Endothelial cell of umbilical vein (primary cell): ENCODE measurements around the gene C5orf15. TPM values are rescaled to one million over a fixed set of nuclear protein-coding genes. Genes with fewer than 3 reads are reported as not detected.

Source experiments
- BruUV-seq: library from RNA; stranded (reverse); fragments of 400-500 nt; replicated peaks from 2 replicates; lab custom pipeline; 2021; lab: Mats Ljungman, UMichigan
- CTCF ChIA-PET: fragments of 300-600, 350-600 bp; sonication (Branson Sonifier 250); formaldehyde crosslinking; loops from one replicate; lab custom pipeline; 2021; ENCODE audit warnings: antibody characterized with exemption, inconsistent platforms; lab: Charles Lee
- POLR2A ChIA-PET: fragments of 300-600, 350-600 bp; sonication (Branson Sonifier 250); formaldehyde crosslinking; loops from one replicate; lab custom pipeline; 2021; ENCODE audit warnings: antibody characterized with exemption, inconsistent platforms; lab: Charles Lee
- DNase-seq: peaks from one replicate; pipeline ENCODE4 v3.0.0-alpha.2; 2011; ENCODE audit warnings: low read depth, low spot score
- FAIRE-seq: peaks from 2 replicates; lab custom pipeline; 2011; peaks lifted over from hg19 to GRCh38; lab: Jason Lieb, UNC
- H2AFZ ChIP-seq: 2 replicates; pipeline ENCODE4 v1.6.0; 2012; ENCODE audit warnings: low read depth, low read length, control low read depth, inconsistent platforms
- H3K27ac ChIP-seq: 2 replicates; pipeline ENCODE4 v1.5.1; 2011; ENCODE audit warnings: low read depth, mild to moderate bottlenecking, control low read depth, low read length, moderate library complexity; ENCODE audit not compliant: insufficient read depth
- H3K27me3 ChIP-seq, 2 experiments: 2 replicates each; pipeline versions ENCODE4 v1.6.0 to v1.6.1; 2011; ENCODE audit warnings: low read length in 2 of 2, mixed read lengths in 1 of 2; ENCODE audit not compliant: control insufficient read depth in 2 of 2, insufficient read depth in 2 of 2
- H3K36me3 ChIP-seq, 2 experiments: 2 replicates in 1 of 2; 3 replicates in 1 of 2; pipeline ENCODE4 v1.5.1; 2011; ENCODE audit warnings: low read length in 2 of 2, mild to moderate bottlenecking in 1 of 2, moderate library complexity in 1 of 2; ENCODE audit not compliant: control insufficient read depth in 2 of 2, insufficient read depth in 2 of 2; ENCODE audit errors: extremely low read depth in 1 of 2
- H3K4me1 ChIP-seq: 3 replicates; pipeline ENCODE4 v1.5.1; 2011; ENCODE audit warnings: mild to moderate bottlenecking, low read length; ENCODE audit not compliant: control insufficient read depth, insufficient read depth; ENCODE audit errors: extremely low read depth
- H3K4me2 ChIP-seq: 2 replicates; pipeline ENCODE4 v1.6.1; 2011; ENCODE audit warnings: low read length, control low read depth, mixed read lengths; ENCODE audit not compliant: insufficient read depth
- H3K4me3 ChIP-seq, 3 experiments: fragments of 200-600 bp in 1 of 3; sonication (generic), shearing (Covaris generic) in 1 of 3; replicated peaks in 1 of 3; 2 replicates each; pipeline ENCODE4 v1.5.1; 2011 to 2016; ENCODE audit warnings: control low read depth in 3 of 3, low read length in 3 of 3, mild to moderate bottlenecking in 2 of 3, inconsistent platforms in 1 of 3, low read depth in 1 of 3, moderate library complexity in 1 of 3; ENCODE audit not compliant: insufficient read depth in 1 of 3
- H3K79me2 ChIP-seq: 2 replicates; pipeline ENCODE4 v1.6.0; 2012; ENCODE audit warnings: low read length, inconsistent platforms; ENCODE audit not compliant: control insufficient read depth, insufficient read depth
- H3K9ac ChIP-seq: replicated peaks from 2 replicates; pipeline ENCODE3; 2011; ENCODE audit warnings: low read length, control low read depth; ENCODE audit not compliant: insufficient read depth; ENCODE audit errors: extremely low read depth
- H3K9me1 ChIP-seq: replicated peaks from 3 replicates; pipeline ENCODE4 v1.6.0; 2011; ENCODE audit warnings: mild to moderate bottlenecking, low read length; ENCODE audit not compliant: control insufficient read depth, insufficient read depth; ENCODE audit errors: extremely low read depth
- H3K9me3 ChIP-seq: replicated peaks from 2 replicates; pipeline ENCODE4 v1.5.1; 2012; ENCODE audit warnings: low read length, inconsistent platforms; ENCODE audit not compliant: control insufficient read depth, insufficient read depth
- H4K20me1 ChIP-seq: replicated peaks from 2 replicates; pipeline ENCODE3; 2011; ENCODE audit warnings: mild to moderate bottlenecking, low read length; ENCODE audit not compliant: control insufficient read depth, insufficient read depth; ENCODE audit errors: extremely low read depth
- EZH2 ChIP-seq: IDR thresholded peaks from 2 replicates; pipeline ENCODE4 v1.6.1; 2012; ENCODE audit warnings: borderline replicate concordance, low read depth, mild to moderate bottlenecking, moderate library complexity, low read length, inconsistent platforms; ENCODE audit not compliant: severe bottlenecking
- FOS ChIP-seq: IDR thresholded peaks from 2 replicates; pipeline ENCODE4 v1.6.1; 2011; ENCODE audit warnings: mild to moderate bottlenecking, low read length, moderate library complexity, borderline replicate concordance; ENCODE audit not compliant: insufficient read depth
- GATA2 ChIP-seq: IDR thresholded peaks from 2 replicates; pipeline ENCODE4 v1.7.0; 2011; ENCODE audit warnings: low read depth, mild to moderate bottlenecking, moderate library complexity, mixed read lengths, low read length; ENCODE audit not compliant: insufficient read length, insufficient read depth
- JUN ChIP-seq: IDR thresholded peaks from 2 replicates; pipeline ENCODE4 v1.6.1; 2011; ENCODE audit warnings: borderline replicate concordance, low read depth; ENCODE audit not compliant: insufficient read length, insufficient read depth
- MYC ChIP-seq: IDR thresholded peaks from one replicate; pipeline ENCODE4 v1.6.1; 2011; ENCODE audit warnings: mild to moderate bottlenecking, low read depth, low read length
- POLR2A ChIP-seq: IDR thresholded peaks from 2 replicates; pipeline ENCODE4 v1.6.1; 2012; ENCODE audit warnings: low read depth, mild to moderate bottlenecking, control low read depth, low read length
- POLR2AphosphoS5 ChIP-seq: IDR thresholded peaks from 2 replicates; pipeline ENCODE4 v1.6.1; 2012; ENCODE audit warnings: low read depth, mild to moderate bottlenecking, control low read depth, low read length, moderate library complexity; ENCODE audit not compliant: insufficient read depth
- dilution Hi-C: fragments of 300-500 bp; cut with MboI; formaldehyde crosslinking; loops from one replicate; pipeline ENCODE4 v1.15.0; 2019; ENCODE audit warnings: low sequenced_read_pairs; ENCODE audit not compliant: extremely low pct_ligation_motif_present
- intact Hi-C: fragments of 100-400 bp; cut with micrococcal nuclease; formaldehyde crosslinking; loops from one replicate; pipeline ENCODE4 v1.10.0; 2022
- polyA plus RNA-seq, 4 experiments: library from polyadenylated mRNA; depleted of rRNA in 3 of 4; stranded (reverse) in 3 of 4; unstranded in 1 of 4; fragments of >200 nt; gene quantifications; 2 replicates each; pipeline versions ENCODE4 v1.2.1 to v1.2.3, GENCODE V29; 2011 to 2012; ENCODE audit warnings: missing spikeins in 1 of 4
- total RNA-seq: library from RNA; stranded (reverse); gene quantifications from 2 replicates; pipeline ENCODE4 v1.2.3, GENCODE V29; 2021
- TF ChIP-seq, protein P1 (sequence below), 2 donors: IDR thresholded peaks; 1 replicate in 1 of 2; 2 replicates in 1 of 2; pipeline ENCODE4 v1.5.1; 2011; ENCODE audit warnings: low read length in 2 of 2, mild to moderate bottlenecking in 2 of 2, moderate library complexity in 2 of 2, control low read depth in 1 of 2, inconsistent platforms in 1 of 2, low read depth in 1 of 2; ENCODE audit not compliant: insufficient read depth in 1 of 2; ENCODE audit errors: extremely low read depth in 1 of 2
- TF ChIP-seq, protein P2 (sequence below): IDR thresholded peaks from 2 replicates; pipeline ENCODE4 v1.6.1; 2011; ENCODE audit not compliant: insufficient read depth, insufficient read length

C5orf15 gene
- total and polyA plus RNA-seq, 2 donors (not counting 3 experiments of a cell fraction or from before 2014, with no cell fraction given), result 25.3 to 45.4 TPM

DNA sequence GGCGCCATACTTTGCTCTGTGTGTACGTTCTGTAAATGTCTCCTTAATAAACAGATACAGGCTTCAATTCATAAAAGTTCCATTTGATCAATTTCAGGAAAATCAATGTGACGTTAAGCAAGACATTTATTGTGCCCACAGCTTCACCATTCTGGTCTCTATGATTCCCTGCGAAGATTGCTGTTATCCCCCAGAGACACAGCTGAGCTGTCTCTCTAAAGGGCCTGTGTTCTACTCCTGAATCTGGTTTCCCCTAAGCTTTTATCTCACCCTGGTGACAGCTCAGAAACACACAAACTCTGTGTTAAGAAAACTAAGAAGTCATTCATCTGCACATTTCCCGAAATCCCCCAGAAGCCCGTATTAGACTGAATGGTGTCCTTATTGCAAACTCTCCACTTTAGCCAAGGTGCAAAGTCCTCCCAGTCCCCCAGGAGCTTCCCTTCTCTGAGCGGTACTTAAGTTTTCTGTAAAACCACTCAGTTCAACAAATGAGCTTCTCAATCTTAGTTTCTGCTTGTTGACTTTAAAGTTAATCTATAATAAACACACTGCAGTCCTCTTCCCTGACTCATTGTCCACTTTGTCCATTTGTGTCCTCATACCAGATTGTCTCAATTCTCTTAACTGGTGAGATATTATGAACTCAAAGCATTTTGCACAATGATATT is 1.4 kb upstream of the C5orf15 start:
- H3K9me3 ChIP-seq, result no peaks in the 10 kb centered on the region
- peaks cover 6% of the 10 kb centered on the region for H3K4me1 ChIP-seq
- TF ChIP-seq JUN, result no peak
- no peak for TF ChIP-seq EZH2
- TF ChIP-seq, protein P1, sequence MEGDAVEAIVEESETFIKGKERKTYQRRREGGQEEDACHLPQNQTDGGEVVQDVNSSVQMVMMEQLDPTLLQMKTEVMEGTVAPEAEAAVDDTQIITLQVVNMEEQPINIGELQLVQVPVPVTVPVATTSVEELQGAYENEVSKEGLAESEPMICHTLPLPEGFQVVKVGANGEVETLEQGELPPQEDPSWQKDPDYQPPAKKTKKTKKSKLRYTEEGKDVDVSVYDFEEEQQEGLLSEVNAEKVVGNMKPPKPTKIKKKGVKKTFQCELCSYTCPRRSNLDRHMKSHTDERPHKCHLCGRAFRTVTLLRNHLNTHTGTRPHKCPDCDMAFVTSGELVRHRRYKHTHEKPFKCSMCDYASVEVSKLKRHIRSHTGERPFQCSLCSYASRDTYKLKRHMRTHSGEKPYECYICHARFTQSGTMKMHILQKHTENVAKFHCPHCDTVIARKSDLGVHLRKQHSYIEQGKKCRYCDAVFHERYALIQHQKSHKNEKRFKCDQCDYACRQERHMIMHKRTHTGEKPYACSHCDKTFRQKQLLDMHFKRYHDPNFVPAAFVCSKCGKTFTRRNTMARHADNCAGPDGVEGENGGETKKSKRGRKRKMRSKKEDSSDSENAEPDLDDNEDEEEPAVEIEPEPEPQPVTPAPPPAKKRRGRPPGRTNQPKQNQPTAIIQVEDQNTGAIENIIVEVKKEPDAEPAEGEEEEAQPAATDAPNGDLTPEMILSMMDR (IDR thresholded peaks at IDR 0.05; ENCODE audit: extremely low read depth in 1 of 2, insufficient read depth in 1 of 2, low read depth in 1 of 2, low read length in 2 of 2), result no peak
- no peak for TF ChIP-seq POLR2A
- no peak for TF ChIP-seq POLR2AphosphoS5
- TF ChIP-seq, protein P2, sequence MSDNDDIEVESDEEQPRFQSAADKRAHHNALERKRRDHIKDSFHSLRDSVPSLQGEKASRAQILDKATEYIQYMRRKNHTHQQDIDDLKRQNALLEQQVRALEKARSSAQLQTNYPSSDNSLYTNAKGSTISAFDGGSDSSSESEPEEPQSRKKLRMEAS, result no peak
- TF ChIP-seq GATA2, result no peak
- TF ChIP-seq MYC, result no peak
- TF ChIP-seq FOS, result no peak
- no peak for FAIRE-seq
- intact Hi-C loops, result loop anchor here (2.0 kb wide), 1 partner anchor 35 kb away; the partner anchor contains the start of gene VDAC1
- dilution Hi-C loops, result no loop called here
- POLR2A ChIA-PET, result no interaction called here
- H3K9me1 ChIP-seq, result no peaks in the 10 kb centered on the region
- BruUV-seq, result no TSS peak
- H3K27me3 ChIP-seq, result no peaks in the 10 kb centered on the region
- no peak overlapping the region for H3K4me3 ChIP-seq
- H2AFZ ChIP-seq, result no peak overlapping the region
- no peak for DNase-seq
- H3K36me3 ChIP-seq, result peaks cover 14 to 15% of the 10 kb centered on the region in 2 experiments
- CTCF ChIA-PET, result interaction anchor here (0.9 to 3.4 kb wide), 5 partner anchors 9 to 546 kb away, joined by 3 to 15 read pairs (median 5); no protein-coding TSS in a partner anchor
- peaks cover 28% of the 10 kb centered on the region for H3K79me2 ChIP-seq
- no peaks in the 10 kb centered on the region for H4K20me1 ChIP-seq
- H3K4me2 ChIP-seq, result peak overlapping the region; percentile 15
- H3K9ac ChIP-seq, result no peak overlapping the region
- no peak overlapping the region for H3K27ac ChIP-seq
